Vein endothelial cell (primary cell): ENCODE results near the gene PTCD3. TPM values are rescaled to one million over a fixed set of nuclear protein-coding genes. Genes with fewer than 3 reads are reported as not detected.

ENCODE experiments used
- small RNA-seq: library from RNA; depleted of rRNA; stranded (forward); fragments of <200 nt; gene quantifications from one replicate; pipeline ENCODE3, GENCODE V24; 2012
- total RNA-seq: library from RNA; depleted of rRNA; stranded (reverse); fragments of >200 nt; gene quantifications from 2 replicates; pipeline ENCODE4 v1.2.3, GENCODE V29; 2012

The PTCD3 gene
- total RNA-seq = 62.4 and 65.5 TPM in 2 replicates

GRCh38 chr2:86105969-86106945 is at the start of gene PTCD3:
Gene PTCD3 (plus strand): TSS chr2:86106235. CDS start chr2:86106248, 13 bp downstream.

GRCh38 chr2:86105252-86105968 is 625 bp upstream of the PTCD3 start, which contains the start of gene POLR1A:
Gene POLR1A (minus strand): TSS chr2:86105886. CDS start chr2:86105776, 110 bp downstream.

Small RNAs within 50 kb of the gene (small RNA-seq; reads per million reads assigned to genes)
- gene RF00019 (not detected), gene SNORD94 (51.2 reads per million, percentile 98 among the genes with 10 or more reads in this experiment)

Other genes with a start within 250 kb of the PTCD3 start
- 12.0 and 13.4 TPM in 2 replicates for gene ST3GAL5, start 217.2 kb upstream of the PTCD3 start, total RNA-seq
- gene POLR1A, start 349 bp upstream of the PTCD3 start, total RNA-seq = 33.0 and 59.2 TPM in 2 replicates
- gene IMMT, start 89.2 kb downstream of the PTCD3 start, total RNA-seq = 83.9 and 89.7 TPM in 2 replicates
- gene MRPL35, start 93.2 kb downstream of the PTCD3 start, total RNA-seq = 49.3 and 50.7 TPM in 2 replicates
- gene REEP1, start 231.4 kb downstream of the PTCD3 start, total RNA-seq = 0.98 and 1.6 TPM in 2 replicates